HepG2 (cell line): ENCODE measurements around the gene CHDH. TPM values are rescaled to one million over a fixed set of nuclear protein-coding genes. Genes with fewer than 3 reads are reported as not detected.
A peak's percentile ranks its signal among the peaks of the same experiment; 100 is the strongest.

Experiments used
- CTCF ChIP-seq: sonication (generic); formaldehyde crosslinking; IDR thresholded peaks from 2 replicates; pipeline ENCODE4 v1.5.0; 2020; ENCODE audit warnings: mild to moderate bottlenecking, missing genetic modification reagents, moderate library complexity
- HNRNPUL1 ChIP-seq: fragments of 200-400 bp; formaldehyde crosslinking; IDR thresholded peaks from 2 replicates; pipeline ENCODE4 v1.6.1; 2017; ENCODE audit warnings: low read depth, mild to moderate bottlenecking, low read length, moderate library complexity
- KMT2A ChIP-seq: sonication (generic); formaldehyde crosslinking; IDR thresholded peaks from 2 replicates; pipeline ENCODE4 v1.4.0; 2020; ENCODE audit warnings: missing genetic modification reagents
- MNT ChIP-seq: fragments of 450-650 bp; IDR thresholded peaks from 2 replicates; pipeline ENCODE4 v1.6.1; 2016
- MZF1 ChIP-seq: sonication (generic); formaldehyde crosslinking; IDR thresholded peaks from 2 replicates; pipeline ENCODE4 v1.8.1; 2023; ENCODE audit warnings: mild to moderate bottlenecking, missing genetic modification reagents, borderline replicate concordance
- PHF5A ChIP-seq: IDR thresholded peaks from one replicate; pipeline ENCODE4 v1.6.1; 2018; ENCODE audit warnings: low read depth, missing genetic modification reagents; ENCODE audit not compliant: unreplicated experiment
- POLR2G ChIP-seq: fragments of 200-400 bp; formaldehyde crosslinking; IDR thresholded peaks from 2 replicates; pipeline ENCODE4 v1.6.1; 2018; ENCODE audit warnings: mild to moderate bottlenecking, low read depth, low read length, moderate library complexity
- PPARG ChIP-seq: conservative IDR thresholded peaks from 2 replicates; pipeline ENCODE4 v1.6.1; 2016; ENCODE audit warnings: missing biosample characterization, missing genetic modification reagents
- SP2 ChIP-seq: sonication (generic); formaldehyde crosslinking; IDR thresholded peaks from 2 replicates; pipeline ENCODE4 v1.5.1; 2020; ENCODE audit warnings: mild to moderate bottlenecking, missing genetic modification reagents
- ZFP41 ChIP-seq: sonication (generic); formaldehyde crosslinking; IDR thresholded peaks from 2 replicates; pipeline ENCODE4 v1.4.0; 2020; ENCODE audit warnings: mild to moderate bottlenecking, missing genetic modification reagents, borderline replicate concordance
- ZNF17 ChIP-seq: sonication (generic); formaldehyde crosslinking; IDR thresholded peaks from 2 replicates; pipeline ENCODE4 v1.5.0; 2020; ENCODE audit warnings: mild to moderate bottlenecking, missing genetic modification reagents
- ZNF24 ChIP-seq: fragments of 450-650 bp; IDR thresholded peaks from 2 replicates; pipeline ENCODE4 v1.6.1; 2017; ENCODE audit warnings: antibody characterized with exemption, mild to moderate bottlenecking
- ZNF546 ChIP-seq: sonication (generic); formaldehyde crosslinking; conservative IDR thresholded peaks from 2 replicates; pipeline ENCODE4 v1.8.1; 2023; ENCODE audit warnings: mild to moderate bottlenecking, missing genetic modification reagents
- ZNF7 ChIP-seq: IDR thresholded peaks from 2 replicates; pipeline ENCODE4 v1.6.1; 2016; ENCODE audit warnings: missing biosample characterization, missing genetic modification reagents
- ZNF720 ChIP-seq: sonication (generic); formaldehyde crosslinking; IDR thresholded peaks from 2 replicates; pipeline ENCODE4 v1.4.0; 2020; ENCODE audit warnings: missing genetic modification reagents
- ZNF816 ChIP-seq: sonication (generic); formaldehyde crosslinking; IDR thresholded peaks from 2 replicates; pipeline ENCODE4 v1.8.0; 2022; ENCODE audit warnings: missing genetic modification reagents, mild to moderate bottlenecking, borderline replicate concordance
- ZSCAN9 ChIP-seq: IDR thresholded peaks from 2 replicates; pipeline ENCODE4 v1.6.1; 2016; ENCODE audit warnings: borderline replicate concordance
- polyA plus RNA-seq, 8 experiments: library from polyadenylated mRNA; depleted of rRNA in 3 of 8; stranded (reverse) in 7 of 8; unstranded in 1 of 8; fragments of >200 nt; fragmentation: Illumina TruSeq in 4 of 8; extraction: Trizol in 4 of 8; gene quantifications; 2 replicates each; pipeline versions ENCODE4 v1.2.1 to v1.2.3, GENCODE V29; 2011 to 2016; ENCODE audit warnings: low read depth in 4 of 8, missing spikeins in 1 of 8, mixed read lengths in 1 of 8; ENCODE audit not compliant: insufficient read depth in 1 of 8
- total RNA-seq, 5 experiments: library from RNA; depleted of rRNA; stranded (reverse); fragments of >200 nt; fragmentation: Illumina TruSeq; extraction: Trizol; gene quantifications; 2 replicates each; pipeline ENCODE4 v1.2.3, GENCODE V29; 2016; ENCODE audit warnings: low read depth in 1 of 5
- TF ChIP-seq, protein P1 (sequence below): sonication (generic); formaldehyde crosslinking; IDR thresholded peaks from 2 replicates; pipeline ENCODE4 v1.4.0; 2020; ENCODE audit warnings: missing genetic modification reagents
- TF ChIP-seq, protein P2 (sequence below): IDR thresholded peaks from 2 replicates; pipeline ENCODE4 v1.6.1; 2018; ENCODE audit warnings: missing genetic modification reagents, mild to moderate bottlenecking, missing compliant biosample characterization
- TF ChIP-seq, protein P3 (sequence below): sonication (generic); formaldehyde crosslinking; IDR thresholded peaks from 2 replicates; pipeline ENCODE4 v1.4.0; 2020; ENCODE audit warnings: mild to moderate bottlenecking, low read depth, missing genetic modification reagents

Gene CHDH
- total and polyA plus RNA-seq, 2 of the 13 experiments (the other 11 are each of a cell fraction or from before 2014, with no cell fraction given): 28.1 to 48.9 TPM

GRCh38 chr3:53845103-53845880 lies 927 bp downstream of the CHDH start (continued):
- TF ChIP-seq, protein P1, sequence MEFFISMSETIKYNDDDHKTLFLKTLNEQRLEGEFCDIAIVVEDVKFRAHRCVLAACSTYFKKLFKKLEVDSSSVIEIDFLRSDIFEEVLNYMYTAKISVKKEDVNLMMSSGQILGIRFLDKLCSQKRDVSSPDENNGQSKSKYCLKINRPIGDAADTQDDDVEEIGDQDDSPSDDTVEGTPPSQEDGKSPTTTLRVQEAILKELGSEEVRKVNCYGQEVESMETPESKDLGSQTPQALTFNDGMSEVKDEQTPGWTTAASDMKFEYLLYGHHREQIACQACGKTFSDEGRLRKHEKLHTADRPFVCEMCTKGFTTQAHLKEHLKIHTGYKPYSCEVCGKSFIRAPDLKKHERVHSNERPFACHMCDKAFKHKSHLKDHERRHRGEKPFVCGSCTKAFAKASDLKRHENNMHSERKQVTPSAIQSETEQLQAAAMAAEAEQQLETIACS (CRISPR knock-in tag): no peak
- TF ChIP-seq ZSCAN9 (CRISPR knock-in tag) (no peak), ZNF720 (CRISPR knock-in tag) (no peak), KMT2A (CRISPR knock-in tag) (no peak), PHF5A (CRISPR knock-in tag) (peak; percentile 11), ZNF546 (0 out of 2 replicates have a peak, but pooled peaks have one; percentile 46), MZF1 (CRISPR knock-in tag) (no peak), SP2 (no peak), PPARG (CRISPR knock-in tag) (0 out of 2 replicates have a peak, but pooled peaks have one; percentile 4), ZFP41 (CRISPR knock-in tag) (no peak), ZNF24 (no peak), POLR2G (no peak; the same call in 1 of the 2 replicates), CTCF (CRISPR knock-in tag) (peak; percentile 27; the same call in 1 of the 2 replicates), ZNF7 (CRISPR knock-in tag) (no peak), HNRNPUL1 (no peak), ZNF816 (CRISPR knock-in tag) (0 out of 2 replicates have a peak, but pooled peaks have one; percentile 27), ZNF17 (no peak), MNT (no peak)
- TF ChIP-seq, protein P2, sequence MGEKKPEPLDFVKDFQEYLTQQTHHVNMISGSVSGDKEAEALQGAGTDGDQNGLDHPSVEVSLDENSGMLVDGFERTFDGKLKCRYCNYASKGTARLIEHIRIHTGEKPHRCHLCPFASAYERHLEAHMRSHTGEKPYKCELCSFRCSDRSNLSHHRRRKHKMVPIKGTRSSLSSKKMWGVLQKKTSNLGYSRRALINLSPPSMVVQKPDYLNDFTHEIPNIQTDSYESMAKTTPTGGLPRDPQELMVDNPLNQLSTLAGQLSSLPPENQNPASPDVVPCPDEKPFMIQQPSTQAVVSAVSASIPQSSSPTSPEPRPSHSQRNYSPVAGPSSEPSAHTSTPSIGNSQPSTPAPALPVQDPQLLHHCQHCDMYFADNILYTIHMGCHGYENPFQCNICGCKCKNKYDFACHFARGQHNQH: no peak; the same call in 1 of the 2 replicates
- TF ChIP-seq, protein P3, sequence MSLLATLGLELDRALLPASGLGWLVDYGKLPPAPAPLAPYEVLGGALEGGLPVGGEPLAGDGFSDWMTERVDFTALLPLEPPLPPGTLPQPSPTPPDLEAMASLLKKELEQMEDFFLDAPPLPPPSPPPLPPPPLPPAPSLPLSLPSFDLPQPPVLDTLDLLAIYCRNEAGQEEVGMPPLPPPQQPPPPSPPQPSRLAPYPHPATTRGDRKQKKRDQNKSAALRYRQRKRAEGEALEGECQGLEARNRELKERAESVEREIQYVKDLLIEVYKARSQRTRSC: no peak
